SK-N-SH (cell line): Measurements from ENCODE around the gene MYO5C.

Source experiments
- EP300 ChIP-seq, 2 experiments: IDR thresholded peaks; 2 replicates each; pipeline versions ENCODE4 v1.4.0 to v1.6.1; 2012; ENCODE audit warnings: borderline replicate concordance in 1 of 2, low read depth in 1 of 2, low read length in 1 of 2
- FOXM1 ChIP-seq: IDR thresholded peaks from 2 replicates; pipeline ENCODE4 v1.4.0; 2012; ENCODE audit warnings: low read depth, mild to moderate bottlenecking
- GABPA ChIP-seq: IDR thresholded peaks from 2 replicates; pipeline ENCODE4 v1.4.0; 2012; ENCODE audit warnings: low read depth, mild to moderate bottlenecking
- POLR2AphosphoS5 ChIP-seq: IDR thresholded peaks from 2 replicates; pipeline ENCODE4 v1.6.1; 2012; ENCODE audit warnings: low read depth, low read length
- TAF1 ChIP-seq: IDR thresholded peaks from 2 replicates; pipeline ENCODE4 v1.6.1; 2012; ENCODE audit warnings: low read depth, mild to moderate bottlenecking, low read length, moderate library complexity, borderline replicate concordance

GRCh38 chr15:52232327-52232726 lies 63.3 kb downstream of the MYO5C start:
- TF ChIP-seq EP300 (IDR thresholded peaks at IDR 0.05; ENCODE audit: borderline replicate concordance in 1 of 2, low read depth in 1 of 2, low read length in 1 of 2) (no peak), FOXM1 (no peak), GABPA (no peak), TAF1 (no peak), POLR2AphosphoS5 (no peak)
